ENCODE measurements around the gene WLS.

Gene WLS

GRCh38 chr1:68131261-68131660 is 101.1 kb downstream of the WLS start:
- no peak for DNase-seq (ENCODE audit: low spot score)

- DNase-seq (ENCODE audit: low spot score): no peak
Measured at GRCh38 chr1:68129536-68130250, 102.6 kb downstream of the WLS start.

GRCh38 chr1:68128820-68129219 is 103.5 kb downstream of the WLS start:
- DNase-seq (ENCODE audit: low spot score): no peak

GRCh38 chr1:68128157-68128556 is 104.2 kb downstream of the WLS start:
- no peak for DNase-seq (ENCODE audit: low spot score)

GRCh38 chr1:68121536-68121935 is 110.8 kb downstream of the WLS start:
- no peak for DNase-seq (ENCODE audit: low spot score)

GRCh38 chr1:68120136-68120791 is 112.1 kb downstream of the WLS start:
- DNase-seq (ENCODE audit: low spot score): peak; percentile 59

GRCh38 chr1:68119445-68119844 is 112.9 kb downstream of the WLS start:
- no peak for DNase-seq (ENCODE audit: low spot score)

- no peak for DNase-seq (ENCODE audit: low spot score)
Measured at GRCh38 chr1:68117416-68117815, 114.9 kb downstream of the WLS start.

GRCh38 chr1:68116643-68117235 is 115.6 kb downstream of the WLS start:
- DNase-seq (ENCODE audit: low spot score): peak; percentile 35

- DNase-seq (ENCODE audit: low spot score): no peak
Measured at GRCh38 chr1:68115308-68115707, 117.0 kb downstream of the WLS start.

- no peak for DNase-seq (ENCODE audit: low spot score)
Measured at GRCh38 chr1:68113966-68114365, 118.4 kb downstream of the WLS start.

- DNase-seq (ENCODE audit: low spot score): no peak
Measured at GRCh38 chr1:68112835-68113243, 119.5 kb downstream of the WLS start.

- no peak for DNase-seq (ENCODE audit: low spot score)
Measured at GRCh38 chr1:68111519-68112436, 120.5 kb downstream of the WLS start.

- no peak for DNase-seq (ENCODE audit: low spot score)
Measured at GRCh38 chr1:68107771-68108170, 124.6 kb downstream of the WLS start.

GRCh38 chr1:68103884-68104554 is 128.3 kb downstream of the WLS start:
- DNase-seq (ENCODE audit: low spot score): no peak

- no peak for DNase-seq (ENCODE audit: low spot score)
Measured at GRCh38 chr1:68103011-68103545, 129.2 kb downstream of the WLS start.

GRCh38 chr1:68101829-68102228 is 130.5 kb downstream of the WLS start:
- DNase-seq (ENCODE audit: low spot score): no peak

GRCh38 chr1:68100571-68100970 is 131.8 kb downstream of the WLS start:
- DNase-seq (ENCODE audit: low spot score): no peak

- DNase-seq (ENCODE audit: low spot score): no peak
Measured at GRCh38 chr1:68093737-68094136, 138.6 kb downstream of the WLS start.

- DNase-seq (ENCODE audit: low spot score): no peak
Measured at GRCh38 chr1:68087184-68087583, 145.1 kb downstream of the WLS start.

- DNase-seq (ENCODE audit: low spot score): no peak
Measured at GRCh38 chr1:68085752-68086151, 146.6 kb downstream of the WLS start.

GRCh38 chr1:68083686-68084085 is 148.6 kb downstream of the WLS start:
- DNase-seq (ENCODE audit: low spot score): no peak
